ENCODE data around the gene MMP21. TPM values are rescaled to one million over a fixed set of nuclear protein-coding genes. Genes with fewer than 3 reads are reported as not detected.

Gene MMP21
- polyA plus RNA-seq, 1 donor from 2014 or later: not detected

DNA sequence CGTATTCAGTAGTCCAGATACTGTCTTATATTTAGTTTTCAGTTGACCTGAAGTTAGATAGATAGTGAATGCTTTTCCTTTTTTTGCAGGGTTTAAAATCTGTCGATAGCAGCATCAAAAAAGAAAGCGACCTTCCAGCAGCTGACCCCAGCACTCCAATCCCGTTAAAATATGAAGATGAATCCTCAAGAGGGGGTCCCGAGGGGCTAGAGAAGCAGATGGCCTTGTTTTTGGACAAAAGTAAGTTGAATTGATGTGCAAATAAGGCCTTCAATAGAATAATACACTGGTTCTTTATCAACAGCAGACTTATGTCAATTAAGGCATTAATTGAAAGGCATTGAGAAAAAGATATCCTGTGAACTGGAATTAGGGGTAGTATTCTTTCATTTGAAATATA lies 37.4 kb downstream of the MMP21 start:
- Histone ChIP-seq H3K4me2 (ENCODE audit: low read length) (no peak overlapping the region), H3K4me3 (ENCODE audit: low read length) (no peak overlapping the region), H3F3A (ENCODE audit: insufficient read depth, low read length, poor library complexity, severe bottlenecking) (no peaks in the 10 kb centered on the region), H4K20me1 (ENCODE audit: insufficient read depth) (no peaks in the 10 kb centered on the region), H3K9me2 (ENCODE audit: insufficient read depth, low read length) (no peaks in the 10 kb centered on the region), H3K9ac (ENCODE audit: low read length) (no peak overlapping the region), H3K9me3 (ENCODE audit: low read length) (no peaks in the 10 kb centered on the region), H2AFZ (ENCODE audit: low read depth, low read length) (no peak overlapping the region), H3K27me3 (ENCODE audit: insufficient read depth, low read depth, low read length) (no peaks in the 10 kb centered on the region), H3K36me3 (ENCODE audit: insufficient read depth, low read length) (peaks cover 29% of the 10 kb centered on the region), H3K27ac (ENCODE audit: low read length) (no peak overlapping the region), H3K79me2 (replicated peaks; ENCODE audit: insufficient read depth, low read length) (no peaks in the 10 kb centered on the region)
- TF ChIP-seq MXI1 (conservative IDR thresholded peaks at IDR 0.05; ENCODE audit: poor library complexity, severe bottlenecking): no peak
- TF ChIP-seq, protein P1, sequence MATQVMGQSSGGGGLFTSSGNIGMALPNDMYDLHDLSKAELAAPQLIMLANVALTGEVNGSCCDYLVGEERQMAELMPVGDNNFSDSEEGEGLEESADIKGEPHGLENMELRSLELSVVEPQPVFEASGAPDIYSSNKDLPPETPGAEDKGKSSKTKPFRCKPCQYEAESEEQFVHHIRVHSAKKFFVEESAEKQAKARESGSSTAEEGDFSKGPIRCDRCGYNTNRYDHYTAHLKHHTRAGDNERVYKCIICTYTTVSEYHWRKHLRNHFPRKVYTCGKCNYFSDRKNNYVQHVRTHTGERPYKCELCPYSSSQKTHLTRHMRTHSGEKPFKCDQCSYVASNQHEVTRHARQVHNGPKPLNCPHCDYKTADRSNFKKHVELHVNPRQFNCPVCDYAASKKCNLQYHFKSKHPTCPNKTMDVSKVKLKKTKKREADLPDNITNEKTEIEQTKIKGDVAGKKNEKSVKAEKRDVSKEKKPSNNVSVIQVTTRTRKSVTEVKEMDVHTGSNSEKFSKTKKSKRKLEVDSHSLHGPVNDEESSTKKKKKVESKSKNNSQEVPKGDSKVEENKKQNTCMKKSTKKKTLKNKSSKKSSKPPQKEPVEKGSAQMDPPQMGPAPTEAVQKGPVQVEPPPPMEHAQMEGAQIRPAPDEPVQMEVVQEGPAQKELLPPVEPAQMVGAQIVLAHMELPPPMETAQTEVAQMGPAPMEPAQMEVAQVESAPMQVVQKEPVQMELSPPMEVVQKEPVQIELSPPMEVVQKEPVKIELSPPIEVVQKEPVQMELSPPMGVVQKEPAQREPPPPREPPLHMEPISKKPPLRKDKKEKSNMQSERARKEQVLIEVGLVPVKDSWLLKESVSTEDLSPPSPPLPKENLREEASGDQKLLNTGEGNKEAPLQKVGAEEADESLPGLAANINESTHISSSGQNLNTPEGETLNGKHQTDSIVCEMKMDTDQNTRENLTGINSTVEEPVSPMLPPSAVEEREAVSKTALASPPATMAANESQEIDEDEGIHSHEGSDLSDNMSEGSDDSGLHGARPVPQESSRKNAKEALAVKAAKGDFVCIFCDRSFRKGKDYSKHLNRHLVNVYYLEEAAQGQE (IDR thresholded peaks at IDR 0.05; ENCODE audit: borderline replicate concordance): no peak
- TF ChIP-seq POLR2AphosphoS5 (IDR thresholded peaks at IDR 0.05): no peak
- TF ChIP-seq EP300 (conservative IDR thresholded peaks at IDR 0.05; ENCODE audit: poor library complexity, severe bottlenecking): no peak
- TF ChIP-seq EZH2 (IDR thresholded peaks at IDR 0.05; ENCODE audit: borderline replicate concordance, insufficient read depth, low read length, poor library complexity, severe bottlenecking): no peak
- no peak for TF ChIP-seq SMC3 (conservative IDR thresholded peaks at IDR 0.05; ENCODE audit: poor library complexity)
- no peak for TF ChIP-seq CTCF (IDR thresholded peaks at IDR 0.05; ENCODE audit: poor library complexity, severe bottlenecking)
- TF ChIP-seq RAD21 (conservative IDR thresholded peaks at IDR 0.05): no peak
- no peak for TF ChIP-seq TAF1 (IDR thresholded peaks at IDR 0.05; ENCODE audit: low read depth)

- H3K9ac ChIP-seq (ENCODE audit: low read length): no peak overlapping the region
- no peak for TF ChIP-seq CTCF (IDR thresholded peaks at IDR 0.05; ENCODE audit: poor library complexity, severe bottlenecking)
- H3K27ac ChIP-seq (ENCODE audit: low read length): no peak overlapping the region
- H3K9me2 ChIP-seq (ENCODE audit: insufficient read depth, low read length): no peaks in the 10 kb centered on the region
- no peak overlapping the region for H2AFZ ChIP-seq (ENCODE audit: low read depth, low read length)
- no peaks in the 10 kb centered on the region for H3K9me3 ChIP-seq (ENCODE audit: low read length)
- H3K36me3 ChIP-seq (ENCODE audit: insufficient read depth, low read length): peaks cover 28% of the 10 kb centered on the region
- H4K20me1 ChIP-seq (ENCODE audit: insufficient read depth): no peaks in the 10 kb centered on the region
- no peaks in the 10 kb centered on the region for H3K27me3 ChIP-seq (ENCODE audit: insufficient read depth, low read depth, low read length)
- H3K79me2 ChIP-seq (replicated peaks; ENCODE audit: insufficient read depth, low read length): no peaks in the 10 kb centered on the region
- H3F3A ChIP-seq (ENCODE audit: insufficient read depth, low read length, poor library complexity, severe bottlenecking): no peaks in the 10 kb centered on the region
- no peak overlapping the region for H3K4me2 ChIP-seq (ENCODE audit: low read length)
- H3K4me3 ChIP-seq (ENCODE audit: low read length): no peak overlapping the region
These were observed 40.8 kb downstream of the MMP21 start for GRCh38 chr10:125734823-125735222.

Data from neural cell (in vitro differentiated cells).